H1 (cell line): ENCODE results near the gene HYDIN. TPM values are rescaled to one million over a fixed set of nuclear protein-coding genes. Genes with fewer than 3 reads are reported as not detected.
"Not testable (repeated sequence)": the region's sequence is repeated elsewhere in the genome, so short reads cannot be mapped to it uniquely, and the experiment has no call there.

Source experiments
- CTCF ChIA-PET: fragments of 300-600 bp; sonication (Branson Sonifier 250); formaldehyde crosslinking; loops from one replicate; lab custom pipeline; 2021; ENCODE audit not compliant: partially characterized antibody; lab: Charles Lee
- POLR2A ChIA-PET: fragments of 300-600 bp; sonication (Branson Sonifier 250); formaldehyde crosslinking; loops from one replicate; lab custom pipeline; 2021; ENCODE audit warnings: inconsistent platforms; ENCODE audit not compliant: partially characterized antibody; lab: Charles Lee
- DNase-seq, 2 experiments: peaks; one replicate each; pipeline versions ENCODE4 v3.0.0 to v3.0.0-alpha.2; 2010 to 2022; ENCODE audit warnings: low spot score in 2 of 2, low read depth in 1 of 2, mixed read lengths in 1 of 2
- FAIRE-seq: peaks from 2 replicates; lab custom pipeline; 2011; peaks lifted over from hg19 to GRCh38; lab: Jason Lieb, UNC
- H2AFZ ChIP-seq: 2 replicates; pipeline ENCODE4 v1.8.1; 2012; ENCODE audit warnings: low read length, inconsistent platforms
- H2AK5ac ChIP-seq: 2 replicates; pipeline ENCODE4 v1.6.1; 2013; ENCODE audit warnings: low read depth, low read length
- H2BK120ac ChIP-seq: replicated peaks from 2 replicates; pipeline ENCODE3; 2013; ENCODE audit warnings: low read depth, low read length, inconsistent platforms
- H2BK12ac ChIP-seq: 2 replicates; pipeline ENCODE4 v1.6.1; 2013; ENCODE audit warnings: low read depth, low read length
- H2BK15ac ChIP-seq: 2 replicates; pipeline ENCODE4 v1.6.1; 2013; ENCODE audit warnings: low read length
- H2BK20ac ChIP-seq: 2 replicates; pipeline ENCODE4 v1.6.1; 2013; ENCODE audit warnings: low read length
- H2BK5ac ChIP-seq: 2 replicates; pipeline ENCODE4 v1.6.1; 2013; ENCODE audit warnings: low read depth, low read length
- H3K14ac ChIP-seq: 2 replicates; pipeline ENCODE4 v1.6.1; 2013; ENCODE audit warnings: inconsistent platforms; ENCODE audit not compliant: insufficient read length
- H3K18ac ChIP-seq: 2 replicates; pipeline ENCODE4 v1.6.1; 2013; ENCODE audit warnings: low read length; ENCODE audit errors: extremely low read depth
- H3K23ac ChIP-seq: 2 replicates; pipeline ENCODE4 v1.6.1; 2013; ENCODE audit warnings: inconsistent platforms; ENCODE audit not compliant: insufficient read length
- H3K23me2 ChIP-seq: 2 replicates; pipeline ENCODE4 v1.6.1; 2013; ENCODE audit warnings: low read depth, low read length
- H3K27ac ChIP-seq: 2 replicates; pipeline ENCODE4 v1.6.1; 2011; ENCODE audit warnings: low read depth, low read length, inconsistent platforms
- H3K27me3 ChIP-seq, 4 experiments: replicated peaks in 1 of 4; 1 replicate in 1 of 4; 2 replicates in 3 of 4; pipeline versions ENCODE4 v1.6.1 to v1.8.1; 2011 to 2013; ENCODE audit warnings: low read length in 3 of 4, mild to moderate bottlenecking in 3 of 4, inconsistent platforms in 2 of 4, mixed read lengths in 2 of 4, moderate library complexity in 1 of 4; ENCODE audit not compliant: control insufficient read depth in 3 of 4, insufficient read depth in 3 of 4; ENCODE audit errors: extremely low read depth in 1 of 4
- H3K36me3 ChIP-seq, 4 experiments: 2 replicates each; pipeline versions ENCODE4 v1.6.1 to v1.8.1; 2011 to 2013; ENCODE audit warnings: mild to moderate bottlenecking in 4 of 4, low read length in 3 of 4, moderate library complexity in 2 of 4, control low read depth in 1 of 4, inconsistent platforms in 1 of 4; ENCODE audit not compliant: insufficient read depth in 4 of 4, control insufficient read depth in 2 of 4
- H3K4ac ChIP-seq: replicated peaks from 2 replicates; pipeline ENCODE3; 2013; ENCODE audit warnings: low read length, low read depth, mixed read lengths, inconsistent platforms; ENCODE audit not compliant: insufficient read length
- H3K4me1 ChIP-seq, 4 experiments: replicated peaks in 1 of 4; 1 replicate in 1 of 4; 2 replicates in 3 of 4; pipeline versions ENCODE4 v1.6.1 to v1.8.1; 2011 to 2013; ENCODE audit warnings: low read length in 3 of 4, inconsistent platforms in 2 of 4, mixed read lengths in 1 of 4; ENCODE audit not compliant: insufficient read depth in 4 of 4, control insufficient read depth in 3 of 4
- H3K4me2 ChIP-seq, 2 experiments: 2 replicates each; pipeline versions ENCODE4 v1.6.1 to v1.8.1; 2011 to 2013; ENCODE audit warnings: low read depth in 2 of 2, low read length in 2 of 2, control low read depth in 1 of 2, inconsistent platforms in 1 of 2, mild to moderate bottlenecking in 1 of 2; ENCODE audit not compliant: insufficient read depth in 1 of 2
- H3K4me3 ChIP-seq, 4 experiments: fragments of 200-600, 300-600 bp in 1 of 4; sonication (generic), shearing (Covaris generic), sonication (Bioruptor Twin) in 1 of 4; 2 replicates each; pipeline versions ENCODE4 v1.5.1 to v1.8.1; 2011 to 2016; ENCODE audit warnings: low read length in 4 of 4, low read depth in 3 of 4, control low read depth in 2 of 4, inconsistent platforms in 2 of 4, mild to moderate bottlenecking in 2 of 4, mixed read lengths in 1 of 4, moderate library complexity in 1 of 4; ENCODE audit not compliant: insufficient read depth in 2 of 4; ENCODE audit errors: extremely low read depth in 1 of 4
- H3K56ac ChIP-seq: replicated peaks from 2 replicates; pipeline ENCODE3; 2013; ENCODE audit warnings: low read depth, mild to moderate bottlenecking, mixed read lengths, low read length, inconsistent platforms; ENCODE audit not compliant: insufficient read length
- H3K79me1 ChIP-seq: 2 replicates; pipeline ENCODE4 v1.6.1; 2013; ENCODE audit warnings: low read depth, low read length, control low read depth
- H3K79me2 ChIP-seq, 2 experiments: 2 replicates each; pipeline versions ENCODE4 v1.6.1 to v1.8.1; 2012 to 2013; ENCODE audit warnings: low read length in 2 of 2, mild to moderate bottlenecking in 2 of 2, inconsistent platforms in 1 of 2; ENCODE audit not compliant: insufficient read depth in 2 of 2, control insufficient read depth in 1 of 2
- H3K9ac ChIP-seq, 4 experiments: replicated peaks in 1 of 4; 1 replicate in 1 of 4; 2 replicates in 3 of 4; pipeline versions ENCODE4 v1.6.1 to v1.8.1; 2011 to 2013; ENCODE audit warnings: low read depth in 3 of 4, low read length in 3 of 4, control low read depth in 2 of 4, mild to moderate bottlenecking in 2 of 4, moderate library complexity in 2 of 4, inconsistent platforms in 1 of 4; ENCODE audit errors: extremely low read depth in 1 of 4
- H3K9me3 ChIP-seq, 2 experiments: 2 replicates each; pipeline versions ENCODE4 v1.6.1 to v1.8.1; 2012 to 2013; ENCODE audit warnings: mild to moderate bottlenecking in 2 of 2, moderate library complexity in 2 of 2, control low read depth in 1 of 2, inconsistent platforms in 1 of 2, low read depth in 1 of 2, low read length in 1 of 2, mixed read lengths in 1 of 2; ENCODE audit not compliant: insufficient read depth in 2 of 2
- H4K20me1 ChIP-seq, 2 experiments: replicated peaks in 1 of 2; 2 replicates each; pipeline versions ENCODE3 to v1.8.1; 2011 to 2013; ENCODE audit warnings: inconsistent platforms in 2 of 2, low read length in 2 of 2, mild to moderate bottlenecking in 1 of 2; ENCODE audit not compliant: insufficient read depth in 2 of 2, control insufficient read depth in 1 of 2
- H4K5ac ChIP-seq: 2 replicates; pipeline ENCODE4 v1.6.1; 2013; ENCODE audit warnings: low read length, low read depth, mixed read lengths, inconsistent platforms; ENCODE audit not compliant: insufficient read length
- H4K8ac ChIP-seq: 2 replicates; pipeline ENCODE4 v1.8.0; 2013; ENCODE audit warnings: mild to moderate bottlenecking, moderate library complexity, low read length, inconsistent platforms; ENCODE audit not compliant: insufficient read depth; ENCODE audit errors: extremely low read depth
- H4K91ac ChIP-seq: replicated peaks from 2 replicates; pipeline ENCODE3; 2013; ENCODE audit warnings: low read length, mixed read lengths, inconsistent platforms; ENCODE audit not compliant: insufficient read length
- WGBS, 2 experiments: shearing (Covaris generic) in 1 of 2; methylation state at CpG; one replicate each; pipeline versions ENCODE4 v1.1.6 to v1.1.7; 2013 to 2015; ENCODE audit warnings: low lambda C conversion rate in 2 of 2, mixed read lengths in 2 of 2, inconsistent platforms in 1 of 2, low coverage in 1 of 2, missing lambda C conversion rate in 1 of 2; ENCODE audit not compliant: insufficient replicate concordance in 2 of 2, insufficient coverage in 1 of 2, insufficient read length in 1 of 2; ENCODE audit errors: extremely low coverage in 1 of 2, missing lambda C conversion rate in 1 of 2; 5-methylcytosine and 5-hydroxymethylcytosine counted together
- polyA plus RNA-seq, 7 experiments: library from polyadenylated mRNA; depleted of rRNA in 3 of 7; stranded (reverse) in 5 of 7; unstranded in 2 of 7; fragments of >200 nt in 5 of 7; fragments of 200-250 nt in 2 of 7; gene quantifications; 1 replicate in 5 of 7; 2 replicates in 1 of 7; 4 replicates in 1 of 7; pipeline versions ENCODE4 v1.2.1 to v1.2.3, GENCODE V29; 2011 to 2013; ENCODE audit warnings: missing spikeins in 2 of 7, mixed read lengths in 2 of 7
- total RNA-seq: library from RNA; stranded (reverse); fragmentation: NEBNext Ultra II Directional; extraction: Animal tissue kit (Norgen Biotek cat#: 25700); gene quantifications from 2 replicates; pipeline ENCODE4 v1.2.1, GENCODE V29; 2021

The HYDIN gene
- total and polyA plus RNA-seq, 2 of the 8 experiments (the other 6 are each of a cell fraction or from before 2014, with no cell fraction given) = 1.1 to 1.8 TPM

- H3K9ac ChIP-seq, H3K18ac ChIP-seq, DNase-seq, H3K27me3 ChIP-seq, H3K4me2 ChIP-seq, H4K5ac ChIP-seq, H4K91ac ChIP-seq, H3K14ac ChIP-seq, H3K79me2 ChIP-seq, H3K4me1 ChIP-seq, H2BK12ac ChIP-seq, H4K20me1 ChIP-seq, CTCF ChIA-PET, H2BK20ac ChIP-seq, H4K8ac ChIP-seq, H2BK5ac ChIP-seq, H2AFZ ChIP-seq, H2BK120ac ChIP-seq, H3K9me3 ChIP-seq, FAIRE-seq, H3K36me3 ChIP-seq, H2AK5ac ChIP-seq, H3K23ac ChIP-seq, H2BK15ac ChIP-seq, H3K4me3 ChIP-seq, H3K27ac ChIP-seq, H3K79me1 ChIP-seq, POLR2A ChIA-PET, H3K4ac ChIP-seq, H3K23me2 ChIP-seq, H3K56ac ChIP-seq: not testable (repeated sequence)
- 93% methylated on average over 6 of the region's 6 CpGs; no CpG with 5 or more reads in 1 of the 2 experiments for WGBS, 2 experiments
These were observed 192.5 kb downstream of the HYDIN start for GRCh38 chr16:71037987-71038386.
